Measurements from ENCODE around the gene ANKRD13A. TPM values are rescaled to one million over a fixed set of nuclear protein-coding genes. Genes with fewer than 3 reads are reported as not detected.

Gene ANKRD13A
- total RNA-seq, 2 donors from 2014 or later, result 64.7 to 65.2 TPM

- ATAC-seq, result peak in 1 of 2 donors; percentile 56
- Mint-ChIP-seq H3K36me3 (peaks cover 0 to 21% of the 10 kb centered on the region in 2 donors), H3K9me3 (no peaks in the 10 kb centered on the region), H3K27ac (peak overlapping the region; percentile 74 to 94)
- DNase-seq (ENCODE audit: low spot score in 2 of 2), result no peak
These were observed 15.9 kb downstream of the ANKRD13A start for GRCh38 chr12:110015132-110015531.

DNA sequence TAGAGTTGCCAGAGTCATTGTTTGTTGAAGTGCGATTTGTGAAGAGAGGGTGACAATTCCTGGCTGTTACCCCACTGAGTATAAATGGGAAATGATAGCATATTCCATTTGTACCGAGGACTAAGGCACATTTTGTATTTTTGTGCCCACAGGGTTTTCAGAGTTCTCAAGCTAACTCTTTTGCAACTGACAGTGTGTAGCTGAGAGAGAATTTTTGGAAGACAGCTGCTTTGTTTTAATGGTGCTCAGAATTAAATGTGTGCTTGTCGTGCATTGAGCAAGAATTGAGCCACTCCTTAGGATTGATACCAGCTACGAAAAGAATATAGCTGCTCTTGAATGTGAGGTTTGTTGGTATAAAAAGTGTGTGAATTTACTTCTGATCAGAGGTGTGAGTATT is 21.7 kb downstream of the ANKRD13A start:
- peak overlapping the region in 1 of 2 donors; percentile 77 for H3K27ac Mint-ChIP-seq
- no peak for ATAC-seq
- H3K36me3 Mint-ChIP-seq, result peaks cover 7 to 18% of the 10 kb centered on the region in 2 donors
- no peak for DNase-seq (ENCODE audit: low spot score in 2 of 2)
- H3K9me3 Mint-ChIP-seq, result no peaks in the 10 kb centered on the region

- DNase-seq (ENCODE audit: low spot score in 2 of 2) (no peak), ATAC-seq (no peak)
- H3K9me3 Mint-ChIP-seq, result no peaks in the 10 kb centered on the region
- peak overlapping the region; percentile 15 to 29 for H3K27ac Mint-ChIP-seq
- peaks cover 7 to 28% of the 10 kb centered on the region in 2 donors for H3K36me3 Mint-ChIP-seq
These were observed 24.1 kb downstream of the ANKRD13A start for GRCh38 chr12:110023059-110023980.

DNA sequence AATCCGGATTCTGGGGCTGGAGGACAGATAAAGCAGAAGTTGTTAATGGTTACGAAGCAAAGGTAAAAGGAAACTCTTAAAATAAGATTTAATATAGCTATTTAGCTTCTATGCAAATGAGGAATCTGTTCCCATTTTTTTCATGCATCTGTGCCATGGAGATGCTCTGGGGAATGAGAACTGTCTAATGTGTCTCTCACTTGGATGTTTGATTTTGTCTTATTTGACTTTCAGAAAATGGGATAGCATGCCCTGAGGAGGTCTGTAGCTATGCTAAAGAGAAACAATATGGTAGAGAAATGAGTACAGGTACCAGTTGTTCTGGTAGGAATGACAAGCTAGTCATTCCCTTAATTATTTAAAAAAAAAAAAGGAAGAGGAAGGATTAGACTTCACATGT is 24.8 kb downstream of the ANKRD13A start:
- Mint-ChIP-seq H3K9me3 (no peaks in the 10 kb centered on the region), H3K36me3 (peaks cover 7 to 21% of the 10 kb centered on the region in 2 donors), H3K27ac (peak overlapping the region in 1 of 2 donors; percentile 15)
- ATAC-seq, result no peak
- DNase-seq (ENCODE audit: low spot score in 2 of 2), result no peak

DNA sequence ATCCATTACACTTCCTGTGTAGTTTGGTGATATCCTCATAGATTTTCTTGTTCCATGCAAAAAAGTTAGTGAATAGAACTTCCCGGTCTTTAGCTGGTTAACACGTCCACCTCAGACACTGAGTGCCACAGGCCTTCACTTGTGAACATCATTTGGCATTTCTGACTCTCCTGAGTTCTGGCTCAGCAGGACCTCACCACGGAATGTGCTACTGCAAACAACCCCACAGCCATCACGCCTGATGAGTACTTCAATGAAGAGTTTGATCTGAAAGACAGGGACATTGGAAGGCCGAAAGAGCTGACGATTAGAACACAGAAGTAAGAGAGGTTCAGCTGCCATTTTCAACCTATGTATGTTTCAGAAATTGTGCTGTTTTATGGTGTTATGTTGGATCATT is 29.1 kb downstream of the ANKRD13A start:
- no peak overlapping the region for H3K27ac Mint-ChIP-seq
- peaks cover 0 to 15% of the 10 kb centered on the region in 2 donors for H3K36me3 Mint-ChIP-seq
- H3K9me3 Mint-ChIP-seq, result no peaks in the 10 kb centered on the region

GRCh38 chr12:110029290-110029815 is 30.1 kb downstream of the ANKRD13A start:
- H3K27ac Mint-ChIP-seq, result peak overlapping the region in 1 of 2 donors; percentile 82
- H3K9me3 Mint-ChIP-seq, result no peaks in the 10 kb centered on the region
- peaks cover 0 to 15% of the 10 kb centered on the region in 2 donors for H3K36me3 Mint-ChIP-seq
- DNase-seq (ENCODE audit: low spot score in 2 of 2) (no peak), ATAC-seq (no peak)

More for the DNA sequence above, 29.1 kb downstream of the ANKRD13A start:
- DNase-seq (ENCODE audit: low spot score in 2 of 2) (no peak), ATAC-seq (no peak)

- Mint-ChIP-seq H3K36me3 (peaks cover 0 to 6% of the 10 kb centered on the region in 2 donors), H3K9me3 (no peaks in the 10 kb centered on the region), H3K27ac (peak overlapping the region in 1 of 2 donors; percentile 3)
- DNase-seq (ENCODE audit: low spot score in 2 of 2) (no peak), ATAC-seq (no peak)
These were observed 34.7 kb downstream of the ANKRD13A start for GRCh38 chr12:110033888-110034287.

DNA sequence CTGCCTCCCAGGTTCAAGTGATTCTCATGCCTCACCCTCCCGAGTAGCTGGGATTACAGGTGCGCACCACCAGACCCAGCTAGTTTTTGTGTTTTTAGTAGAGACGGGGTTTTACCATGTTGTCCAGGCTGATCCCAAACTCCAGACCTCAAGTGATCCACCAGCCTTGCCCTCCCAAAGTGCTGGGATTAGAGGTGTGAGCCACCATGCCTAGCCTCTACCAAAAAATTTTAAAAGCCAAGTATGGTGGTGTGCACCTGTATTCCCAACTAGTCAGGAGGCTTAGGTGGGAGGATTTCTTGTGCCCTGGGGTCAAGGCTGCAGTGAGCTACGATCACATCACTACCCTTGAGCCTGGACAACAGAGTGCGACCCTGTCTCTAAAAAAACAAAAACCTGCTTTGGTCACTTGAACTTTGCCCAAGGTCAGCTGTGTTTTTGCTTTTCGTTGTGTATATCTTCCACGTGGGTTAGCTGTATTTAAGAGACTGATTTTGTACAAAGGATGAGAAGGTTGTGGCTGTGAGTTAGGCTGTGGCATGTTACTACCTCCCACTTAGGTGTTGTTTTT is 36.4 kb downstream of the ANKRD13A start:
- Mint-ChIP-seq H3K27ac (peak overlapping the region; percentile 13 to 73), H3K9me3 (no peaks in the 10 kb centered on the region), H3K36me3 (peaks cover 0 to 7% of the 10 kb centered on the region in 2 donors)
- ATAC-seq, result no peak
- DNase-seq (ENCODE audit: low spot score in 2 of 2), result no peak

DNA sequence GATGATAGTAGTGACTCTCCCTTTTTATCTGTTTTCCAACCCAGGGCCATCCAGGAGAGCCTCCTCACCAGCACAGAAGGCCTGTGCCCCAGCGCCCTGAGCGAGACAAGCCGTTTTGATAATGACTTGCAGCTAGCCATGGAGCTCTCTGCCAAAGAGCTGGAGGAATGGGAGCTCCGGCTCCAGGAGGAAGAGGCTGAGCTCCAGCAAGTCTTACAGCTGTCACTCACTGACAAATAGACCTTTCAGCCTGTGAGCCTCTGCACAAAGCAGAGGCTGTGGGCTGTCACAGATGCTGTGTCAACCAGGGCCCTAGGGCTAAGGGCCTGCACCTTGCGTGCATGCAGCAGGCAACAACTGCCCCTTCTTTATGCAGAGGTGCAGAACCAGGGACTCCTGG is 38.1 kb downstream of the ANKRD13A start:
- peaks cover 0 to 10% of the 10 kb centered on the region in 2 donors for H3K36me3 Mint-ChIP-seq
- ATAC-seq, result no peak

GRCh38 chr12:110038741-110039084 is 39.5 kb downstream of the ANKRD13A start:
- DNase-seq (ENCODE audit: low spot score in 2 of 2) (no peak), ATAC-seq (no peak)
- Mint-ChIP-seq H3K27ac (peak overlapping the region; percentile 5 to 88), H3K9me3 (no peaks in the 10 kb centered on the region), H3K36me3 (peaks cover 0 to 19% of the 10 kb centered on the region in 2 donors)

More for the DNA sequence above, 38.1 kb downstream of the ANKRD13A start:
- Mint-ChIP-seq H3K27ac (peak overlapping the region in 1 of 2 donors; percentile 73), H3K9me3 (no peaks in the 10 kb centered on the region)
- DNase-seq (ENCODE audit: low spot score in 2 of 2), result no peak

- no peak for DNase-seq (ENCODE audit: low spot score in 2 of 2)
- H3K9me3 Mint-ChIP-seq, result no peaks in the 10 kb centered on the region
- ATAC-seq, result peak in 1 of 2 donors; percentile 48
- peaks cover 0 to 19% of the 10 kb centered on the region in 2 donors for H3K36me3 Mint-ChIP-seq
- H3K27ac Mint-ChIP-seq, result peak overlapping the region; percentile 88 to 96
These were observed 40.0 kb downstream of the ANKRD13A start for GRCh38 chr12:110039085-110039807.

GRCh38 chr12:110042264-110042663 is 43.0 kb downstream of the ANKRD13A start:
- Mint-ChIP-seq H3K36me3 (peaks cover 0 to 19% of the 10 kb centered on the region in 2 donors), H3K27ac (peak overlapping the region; percentile 57 to 74)

DNA sequence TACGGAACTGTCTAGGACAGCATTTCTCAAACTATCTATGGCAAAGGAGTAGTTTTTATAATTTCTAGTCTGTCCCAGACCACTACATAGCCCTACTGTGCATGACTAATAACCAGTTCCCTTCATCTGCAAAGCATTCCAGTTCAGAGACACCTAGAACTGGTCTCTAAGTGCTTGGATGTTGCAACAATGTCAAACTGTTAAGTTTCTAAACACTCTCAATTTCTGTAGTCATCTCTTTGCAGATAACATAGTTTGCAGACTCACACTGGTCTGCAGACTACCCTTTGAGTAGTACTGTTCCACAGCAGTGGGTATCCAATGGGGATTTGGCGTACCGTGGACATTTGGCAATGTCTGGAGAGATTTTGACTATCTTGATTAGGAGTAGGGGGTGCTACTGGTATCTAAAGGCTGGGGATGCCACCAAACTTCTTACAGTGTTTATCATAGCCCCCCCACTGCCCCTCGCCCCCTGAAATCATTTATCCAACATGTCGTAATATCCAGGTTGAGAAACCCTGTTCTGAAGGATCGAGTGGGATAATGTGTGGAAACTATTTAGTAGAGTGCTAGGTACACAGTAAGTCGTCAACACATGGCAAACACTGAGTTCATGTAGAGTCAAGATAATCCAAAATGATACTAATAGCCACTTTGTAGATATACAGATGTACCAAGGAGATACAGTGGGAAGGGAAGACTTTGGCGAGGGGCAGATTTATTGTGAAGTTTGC is 47.4 kb downstream of the ANKRD13A start:
- Mint-ChIP-seq H3K27ac (peak overlapping the region in 1 of 2 donors; percentile 36), H3K36me3 (peaks cover 0 to 23% of the 10 kb centered on the region in 2 donors), H3K9me3 (no peaks in the 10 kb centered on the region)
- DNase-seq (ENCODE audit: low spot score in 2 of 2), result no peak
- ATAC-seq, result no peak

More at GRCh38 chr12:110042264-110042663, 43.0 kb downstream of the ANKRD13A start:
- H3K9me3 Mint-ChIP-seq, result no peaks in the 10 kb centered on the region
- no peak for ATAC-seq
- no peak for DNase-seq (ENCODE audit: low spot score in 2 of 2)

GRCh38 chr12:110047297-110047940 is 48.2 kb downstream of the ANKRD13A start:
- Mint-ChIP-seq H3K27ac (peak overlapping the region; percentile 22 to 85), H3K9me3 (no peaks in the 10 kb centered on the region), H3K36me3 (peaks cover 0 to 20% of the 10 kb centered on the region in 2 donors)
- DNase-seq (ENCODE audit: low spot score in 2 of 2) (no peak), ATAC-seq (no peak)

GRCh38 chr12:110048242-110049027 is 49.2 kb downstream of the ANKRD13A start, which contains the start of gene C12orf76:
Gene C12orf76 (minus strand): TSS chr12:110048522. CDS start chr12:110048495, 27 bp downstream.
- peak; percentile 86 for DNase-seq (ENCODE audit: low spot score in 2 of 2)
- Mint-ChIP-seq H3K9me3 (no peaks in the 10 kb centered on the region), H3K36me3 (peaks cover 0 to 13% of the 10 kb centered on the region in 2 donors), H3K27ac (peak within 1 kb of the TSS; percentile 85 to 99)
- ATAC-seq, result peak; percentile 100

Data from activated naive CD4-positive, alpha-beta T cell treated with anti-CD3 and anti-CD28 coated beads, Interleukin-2, amount 50 U/mL, for 72 hours (primary cell).